Stimulated activated CD8-positive, alpha-beta memory T cell treated with anti-CD3 and anti-CD28 coated beads, Interleukin-12 subunit alpha, Interleukin-12 subunit beta, amount 100 ng/mL, for 24 hours (primary cell): ENCODE data around the gene HSPD1.
"Not testable (repeated sequence)": the region's sequence is repeated elsewhere in the genome, so short reads cannot be mapped to it uniquely, and the experiment has no call there.

Experiments
- DNase-seq: peaks from one replicate; pipeline ENCODE4 v3.0.0-alpha.2; 2020; ENCODE audit errors: extremely low read depth

HSPD1 gene

GRCh38 chr2:197497326-197497725 is 2.3 kb downstream of the HSPD1 start:
- no peak for DNase-seq

DNA sequence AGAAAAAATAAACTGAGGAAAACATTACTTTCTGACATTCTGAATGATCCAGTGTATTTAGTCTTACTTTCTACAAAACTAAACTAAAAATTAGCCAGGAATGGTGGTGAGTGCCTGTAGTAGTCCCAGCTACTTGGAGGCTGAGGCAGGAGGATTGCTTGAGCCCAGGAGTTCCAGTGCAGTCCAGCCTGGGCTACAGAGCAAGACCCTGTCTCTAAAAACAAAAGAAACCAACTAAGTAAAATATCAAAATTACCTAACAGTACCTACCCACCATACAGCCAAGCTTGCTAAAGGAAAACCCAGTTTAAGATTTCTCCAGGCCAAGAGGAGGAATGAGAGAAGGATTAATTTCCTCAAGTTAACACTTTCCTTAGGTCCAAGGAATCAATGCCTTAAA is 2.9 kb downstream of the HSPD1 start:
- no peak for DNase-seq

DNA sequence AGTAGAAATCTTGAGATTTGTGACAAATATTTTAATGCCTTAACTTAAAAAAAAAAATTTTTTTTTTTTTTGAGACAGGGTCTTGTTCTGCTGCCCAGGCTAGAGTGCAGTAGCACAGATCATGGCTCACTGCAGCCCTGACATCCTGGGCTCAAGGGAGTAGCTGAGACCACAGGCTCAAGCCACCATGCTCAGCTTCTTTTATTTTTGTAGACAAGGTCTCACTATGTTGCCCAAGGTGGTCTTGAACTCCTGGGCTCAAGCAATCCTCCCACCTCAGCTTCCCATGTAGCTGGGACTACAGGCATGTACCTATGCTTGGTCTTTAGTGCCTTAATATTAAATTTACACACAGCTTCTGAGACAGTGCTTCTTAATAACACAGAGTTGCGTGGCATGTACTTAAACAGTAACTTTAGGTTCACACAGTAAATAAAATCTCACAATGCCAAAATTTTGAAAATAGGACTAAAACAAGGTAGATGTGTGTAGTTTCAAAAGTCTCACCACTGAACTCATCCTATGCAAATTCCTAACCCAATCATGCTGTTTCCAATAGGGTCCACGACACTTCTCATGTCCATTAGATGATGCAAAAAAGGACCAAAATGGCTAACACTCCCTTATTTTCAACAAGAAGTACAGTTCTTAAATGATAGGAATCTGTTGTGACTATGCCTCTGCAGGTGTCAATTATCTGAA is 4.1 kb downstream of the HSPD1 start:
- no peak for DNase-seq

DNA sequence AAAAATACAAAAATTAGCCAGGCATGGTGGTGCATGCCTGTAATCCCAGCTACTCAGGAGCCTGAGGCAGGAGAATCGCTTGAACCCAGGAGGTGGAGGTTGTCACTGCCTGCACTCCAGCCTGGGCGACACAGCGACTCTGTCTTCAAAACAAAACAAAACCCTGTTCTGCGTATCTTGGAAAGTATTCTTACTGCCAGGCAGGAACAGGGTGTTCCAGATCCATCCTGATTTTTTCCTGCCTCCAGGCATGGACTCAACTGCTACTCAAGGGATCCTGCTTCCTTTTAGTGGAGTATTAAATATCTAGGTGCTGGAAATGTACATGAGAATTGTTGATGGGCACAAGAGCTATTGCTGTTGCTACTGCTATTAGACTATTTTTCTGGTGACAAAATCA is 12.3 kb downstream of the HSPD1 start:
- DNase-seq: no peak

DNA sequence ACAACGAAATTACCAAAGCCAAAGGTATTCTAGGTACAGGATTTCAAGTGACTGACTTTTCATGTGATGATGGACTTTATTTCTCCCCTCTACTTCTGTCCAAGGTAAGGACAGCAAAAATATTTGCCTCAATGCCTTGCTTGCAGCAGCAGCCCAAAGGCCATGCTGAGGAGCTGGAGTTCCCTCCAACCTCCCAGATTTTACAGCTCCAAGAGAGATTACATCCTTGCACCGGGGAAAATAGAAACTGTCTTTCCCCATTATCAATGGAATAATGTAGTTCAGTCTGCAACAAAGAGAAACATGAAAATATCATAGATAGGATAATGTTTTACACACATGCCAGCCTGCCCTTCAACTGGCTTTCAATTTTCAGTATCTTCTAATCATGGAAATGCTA is 13.5 kb downstream of the HSPD1 start:
- DNase-seq: no peak

- DNase-seq: not testable (repeated sequence)
These were observed 15.4 kb downstream of the HSPD1 start for GRCh38 chr2:197484248-197484647.

GRCh38 chr2:197480165-197481036 is 19.2 kb downstream of the HSPD1 start:
- no peak for DNase-seq

GRCh38 chr2:197477797-197478196 is 21.8 kb downstream of the HSPD1 start:
- DNase-seq: no peak

DNA sequence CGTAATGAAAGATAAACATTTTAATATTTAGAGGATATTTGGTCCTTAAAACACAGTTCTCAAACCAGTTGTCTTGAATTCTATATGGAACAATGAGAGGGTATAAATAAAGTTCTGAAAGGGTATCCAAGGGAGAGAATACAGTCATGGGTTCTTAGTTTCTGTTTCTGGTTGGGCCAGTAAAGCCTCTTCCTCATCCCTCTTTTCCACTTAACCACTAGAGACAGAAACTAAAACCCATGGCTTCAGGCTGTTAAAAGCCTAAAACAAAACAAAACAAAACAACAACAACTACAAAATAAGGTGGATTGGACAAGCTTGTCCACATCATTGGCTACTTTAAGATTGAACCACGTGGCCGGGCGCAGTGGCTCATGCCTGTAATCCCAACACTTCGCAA is 27.5 kb downstream of the HSPD1 start:
- no peak for DNase-seq

DNA sequence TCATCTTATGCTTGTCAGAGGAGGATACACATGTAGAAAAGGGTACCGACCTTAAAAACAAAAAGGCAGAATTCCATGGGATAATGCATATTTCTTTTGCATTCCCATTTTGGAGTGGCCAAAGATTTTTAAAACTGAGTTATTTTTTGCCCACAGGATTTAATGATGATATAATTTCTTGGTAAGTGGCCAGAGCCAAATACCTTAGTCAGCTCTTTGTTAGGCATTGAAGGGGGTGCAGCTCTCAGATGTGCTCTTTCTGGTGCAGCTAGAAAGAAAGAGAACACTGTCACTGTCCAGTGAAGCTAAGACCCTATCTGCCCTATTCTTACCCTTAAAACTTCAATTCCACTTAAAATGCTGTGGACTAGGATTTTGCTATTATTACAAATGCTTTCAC is 35.5 kb downstream of the HSPD1 start:
- no peak for DNase-seq

- no peak for DNase-seq
These were observed 38.6 kb downstream of the HSPD1 start for GRCh38 chr2:197461057-197461456.

- DNase-seq: no peak
These were observed 39.0 kb downstream of the HSPD1 start for GRCh38 chr2:197460649-197461048.

DNA sequence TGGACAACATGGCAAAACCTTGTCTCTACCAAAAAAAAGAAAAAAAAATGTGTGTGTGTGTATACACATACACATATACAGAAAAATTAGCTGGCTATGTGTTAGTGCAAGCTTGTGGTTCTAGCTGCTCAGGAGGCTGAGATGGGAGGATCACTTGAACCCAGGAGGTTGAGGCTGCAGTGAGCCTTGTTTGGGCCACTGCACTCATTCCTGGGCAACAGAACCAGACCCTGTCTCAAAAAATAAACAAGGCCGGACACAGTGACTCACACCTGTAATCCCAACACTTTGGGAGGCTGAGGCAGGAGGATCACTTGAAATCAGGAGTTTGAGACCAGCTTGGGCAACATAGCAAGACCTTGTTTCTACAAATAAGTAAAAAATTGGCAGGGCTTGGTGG is 44.2 kb downstream of the HSPD1 start:
- no peak for DNase-seq

DNA sequence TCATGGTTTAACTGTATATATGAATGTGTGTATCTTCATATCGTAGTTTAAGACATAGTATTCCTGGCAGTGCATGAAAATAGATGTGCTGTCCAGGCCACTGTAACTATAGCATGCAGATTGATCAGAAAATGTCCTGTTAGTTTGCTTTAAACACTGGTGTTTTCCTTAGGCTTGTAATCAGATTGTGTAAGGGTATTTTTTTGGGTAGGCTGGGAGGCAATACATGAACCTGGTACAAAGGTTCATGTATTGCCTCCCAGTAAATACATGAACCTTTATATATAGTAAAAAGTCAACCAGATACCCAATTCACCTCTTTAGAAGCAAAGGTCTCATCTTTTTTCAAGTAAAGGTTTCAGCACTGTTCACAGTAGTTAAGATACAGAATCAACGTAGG is 44.7 kb downstream of the HSPD1 start:
- no peak for DNase-seq

DNA sequence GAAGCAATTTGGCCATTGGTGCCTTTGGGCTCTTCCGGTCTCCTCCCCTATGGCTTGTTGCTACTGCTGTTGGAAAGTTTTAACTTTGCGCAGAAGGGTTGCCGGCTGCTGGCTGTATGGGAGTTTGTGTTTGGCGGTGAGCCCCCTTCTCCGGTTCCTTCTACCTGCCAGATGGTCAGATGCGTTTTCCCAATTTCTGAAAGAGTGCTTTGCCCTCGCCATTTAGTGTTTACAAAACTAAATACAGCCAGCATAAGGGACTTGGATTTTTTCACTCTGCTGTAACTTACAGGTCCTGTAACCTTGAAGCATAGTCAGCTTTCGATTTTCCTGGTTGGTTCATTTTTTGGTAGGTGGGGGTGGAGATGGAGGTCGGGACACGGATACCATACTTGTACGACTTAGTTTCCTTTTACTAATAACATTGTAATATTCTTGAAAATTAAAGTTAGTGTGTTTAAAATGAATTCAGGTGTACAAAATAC is 45.7 kb downstream of the HSPD1 start:
- DNase-seq: no peak

DNA sequence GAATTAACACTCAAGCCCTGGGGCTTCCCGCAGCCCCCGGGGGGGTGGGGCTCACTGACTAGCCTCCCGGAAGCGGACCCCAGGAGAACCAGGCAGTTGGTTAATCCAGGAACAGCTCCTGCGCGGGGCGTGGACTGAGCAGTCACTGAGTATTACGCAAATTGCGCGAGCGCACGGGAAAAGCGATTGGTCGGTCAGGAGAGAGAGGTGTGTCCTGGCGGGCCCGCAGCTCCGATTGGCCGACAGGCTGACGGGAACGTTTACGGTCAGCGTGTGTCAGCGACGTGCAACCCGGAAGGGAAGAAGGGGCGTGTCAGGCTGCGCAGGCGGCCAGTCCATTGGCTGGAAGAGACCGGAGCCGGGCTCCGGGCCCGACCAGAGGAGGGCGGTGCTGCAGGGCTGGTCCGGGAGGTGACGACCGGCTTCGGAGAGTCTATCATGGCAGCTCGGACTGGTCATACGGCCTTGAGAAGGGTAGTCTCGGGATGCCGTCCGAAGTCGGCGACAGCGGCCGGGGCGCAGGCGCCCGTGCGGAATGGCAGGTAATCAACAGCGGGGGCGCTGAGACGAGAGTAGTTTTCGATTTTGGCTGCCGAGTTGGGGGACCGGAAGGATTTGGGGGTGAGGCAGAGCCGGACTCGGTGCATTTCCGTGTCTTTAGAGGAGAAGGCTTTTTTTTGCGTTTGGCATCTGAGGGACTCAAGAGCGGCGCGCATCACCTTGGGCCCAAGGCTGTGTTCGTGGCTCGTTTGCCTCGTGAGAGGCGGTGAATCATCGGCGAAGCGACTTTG is 46.3 kb downstream of the HSPD1 start, which contains the start of gene COQ10B:
Gene COQ10B, plus strand, starts transcription at position 430 of the 791 bp plus-strand sequence. Its CDS starts 9 bp downstream, at position 439.
- peak; percentile 98 for DNase-seq

DNA sequence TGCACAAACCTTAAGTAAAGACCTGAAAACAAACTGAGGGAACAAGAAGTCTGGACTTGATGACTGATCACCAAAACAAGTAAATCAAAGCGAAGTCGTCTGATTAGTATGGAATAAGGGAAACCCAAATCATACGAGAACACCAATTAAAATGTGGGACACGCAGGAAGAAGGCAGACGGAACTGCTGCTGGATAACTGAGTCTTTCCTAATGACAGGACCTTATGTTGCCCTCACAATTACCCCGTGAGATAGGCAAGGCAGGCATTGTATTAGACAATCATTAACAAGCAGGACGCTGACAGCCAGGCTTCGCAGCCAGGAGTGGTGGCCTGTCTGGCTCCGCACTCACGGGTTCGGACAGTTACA is 46.9 kb downstream of the HSPD1 start:
- no peak for DNase-seq

- not testable (repeated sequence) for DNase-seq
These were observed 48.7 kb downstream of the HSPD1 start for GRCh38 chr2:197450935-197451358.

DNA sequence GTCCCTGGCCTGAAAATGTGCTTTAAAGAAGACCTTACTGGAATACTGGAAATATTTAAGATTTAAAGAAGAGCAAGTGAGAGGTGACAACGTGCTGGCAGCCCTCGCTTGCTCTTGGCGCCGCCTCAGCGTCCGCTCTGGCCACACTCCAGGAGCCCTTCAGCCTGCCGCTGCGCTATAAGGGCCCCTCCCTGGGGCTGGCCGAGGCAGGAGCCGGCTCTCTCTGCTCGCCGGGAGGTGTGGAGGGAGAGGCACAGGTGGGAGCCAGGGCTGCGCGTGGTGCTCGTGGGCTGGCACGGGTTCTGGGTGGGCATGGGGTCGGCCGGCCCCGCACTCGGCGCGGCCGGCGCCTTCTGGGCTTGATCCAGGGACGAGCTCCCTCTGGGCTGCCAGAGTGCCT is 49.2 kb downstream of the HSPD1 start:
- DNase-seq: no peak

- DNase-seq: no peak
These were observed 52.8 kb downstream of the HSPD1 start for GRCh38 chr2:197446844-197447243.

GRCh38 chr2:197445746-197446145 is 53.9 kb downstream of the HSPD1 start:
- DNase-seq: no peak

DNA sequence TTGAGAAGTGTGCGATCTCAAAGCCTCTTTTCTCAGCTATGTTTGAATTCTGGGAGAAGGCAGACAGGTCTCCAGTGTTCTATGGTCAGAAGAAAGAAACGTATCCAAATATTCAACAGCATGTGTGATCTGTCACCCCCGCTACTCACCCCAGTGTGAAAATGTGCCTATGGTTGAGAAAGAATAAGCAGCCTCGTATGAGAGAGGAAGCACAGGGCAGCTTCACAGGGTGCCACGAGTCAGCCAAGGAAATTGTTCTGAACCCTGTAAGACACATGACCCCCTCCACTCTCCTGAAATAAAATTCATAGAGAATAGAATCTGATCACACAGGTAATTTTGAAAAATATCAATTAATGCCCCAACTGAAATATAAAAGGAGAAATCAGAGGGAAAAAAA is 56.8 kb downstream of the HSPD1 start:
- DNase-seq: no peak
